HEK293 (cell line): ENCODE measurements around the gene MTUS2.

Experiments
- CTCF ChIA-PET: fragments of 350-600 bp; formaldehyde crosslinking; extraction: SDS; loops from one replicate; lab custom pipeline; 2021; ENCODE audit warnings: antibody characterized with exemption; lab: Yijun Ruan, JAX
- POLR2A ChIA-PET: fragments of 300-600 bp; formaldehyde crosslinking; extraction: SDS; loops from one replicate; lab custom pipeline; 2020; ENCODE audit warnings: antibody characterized with exemption, inconsistent platforms; lab: Yijun Ruan, JAX
- H3K27ac ChIP-seq: fragments of 200-500 bp; sonication (Bioruptor generic); 2 replicates; pipeline ENCODE4 v1.5.1; 2014; ENCODE audit warnings: low read depth, low read length, control low read depth, inconsistent platforms; ENCODE audit errors: extremely low read depth
- H3K36me3 ChIP-seq, 2 experiments: fragments of 200-500 bp in 1 of 2; sonication (Bioruptor generic) in 1 of 2; 1 replicate in 1 of 2; 2 replicates in 1 of 2; pipeline ENCODE4 v1.5.1; 2014 to 2017; ENCODE audit warnings: inconsistent platforms in 2 of 2, low read length in 2 of 2; ENCODE audit not compliant: control insufficient read depth in 2 of 2, insufficient read depth in 1 of 2
- H3K4me1 ChIP-seq: fragments of 200-500 bp; sonication (Bioruptor generic); 2 replicates; pipeline ENCODE4 v1.5.1; 2014; ENCODE audit warnings: mild to moderate bottlenecking, low read length, inconsistent platforms; ENCODE audit not compliant: control insufficient read depth, insufficient read depth
- H3K4me3 ChIP-seq: 2 replicates; pipeline ENCODE4 v1.5.1; 2011; ENCODE audit warnings: low read depth, mild to moderate bottlenecking, control low read depth, low read length, moderate library complexity
- H3K9me3 ChIP-seq: fragments of 200-500 bp; sonication (Bioruptor generic); 2 replicates; pipeline ENCODE4 v1.5.1; 2014; ENCODE audit warnings: low read depth, low read length, inconsistent platforms; ENCODE audit not compliant: control insufficient read depth, insufficient read depth
- CTCF ChIP-seq: fragments of 450-650 bp; formaldehyde crosslinking; IDR thresholded peaks from 2 replicates; pipeline ENCODE4 v1.5.1; 2016; ENCODE audit warnings: missing biosample characterization, missing genetic modification characterization
- GLI2 ChIP-seq: fragments of 450-650 bp; formaldehyde crosslinking; IDR thresholded peaks from 2 replicates; pipeline ENCODE4; 2017; ENCODE audit warnings: missing biosample characterization, missing genetic modification characterization, low read depth, borderline replicate concordance
- KLF10 ChIP-seq: fragments of 450-650 bp; IDR thresholded peaks from 2 replicates; pipeline ENCODE4 v1.5.1; 2018; ENCODE audit warnings: missing biosample characterization, mild to moderate bottlenecking, missing genetic modification characterization
- KLF17 ChIP-seq: fragments of 450-650 bp; formaldehyde crosslinking; IDR thresholded peaks from 2 replicates; pipeline ENCODE4 v1.5.1; 2016; ENCODE audit warnings: missing biosample characterization, missing genetic modification characterization
- KLF9 ChIP-seq: fragments of 450-650 bp; formaldehyde crosslinking; IDR thresholded peaks from 2 replicates; pipeline ENCODE4 v1.5.1; 2016; ENCODE audit warnings: missing biosample characterization, missing genetic modification characterization, low read depth
- REPIN1 ChIP-seq: fragments of 450-650 bp; formaldehyde crosslinking; IDR thresholded peaks from 2 replicates; pipeline ENCODE4 v1.5.1; 2017; ENCODE audit warnings: missing biosample characterization, missing genetic modification characterization, low read depth
- TCF7L2 ChIP-seq: IDR thresholded peaks from 2 replicates; pipeline ENCODE4 v1.6.1; 2011; ENCODE audit warnings: low read depth, mild to moderate bottlenecking, inconsistent platforms, low read length, moderate library complexity, borderline replicate concordance
- ZBTB21 ChIP-seq: fragments of 450-650 bp; formaldehyde crosslinking; IDR thresholded peaks from 2 replicates; pipeline ENCODE4 v1.5.1; 2017; ENCODE audit warnings: missing biosample characterization, missing genetic modification characterization
- ZBTB7A ChIP-seq: fragments of 450-650 bp; formaldehyde crosslinking; IDR thresholded peaks from 2 replicates; pipeline ENCODE4 v1.5.1; 2016; ENCODE audit warnings: low read depth, missing biosample characterization, missing genetic modification characterization
- ZBTB8A ChIP-seq: fragments of 450-650 bp; formaldehyde crosslinking; IDR thresholded peaks from 2 replicates; pipeline ENCODE4 v1.5.1; 2016; ENCODE audit warnings: missing biosample characterization, missing genetic modification characterization
- ZNF112 ChIP-seq: fragments of 450-650 bp; formaldehyde crosslinking; IDR thresholded peaks from 2 replicates; pipeline ENCODE4 v1.5.0; 2017; ENCODE audit warnings: missing biosample characterization, missing genetic modification characterization
- ZNF140 ChIP-seq: fragments of 450-650 bp; formaldehyde crosslinking; IDR thresholded peaks from 2 replicates; pipeline ENCODE4 v1.5.1; 2016; ENCODE audit warnings: missing biosample characterization, missing genetic modification characterization
- ZNF174 ChIP-seq: fragments of 450-650 bp; formaldehyde crosslinking; IDR thresholded peaks from 2 replicates; pipeline ENCODE4 v1.5.0; 2017; ENCODE audit warnings: missing biosample characterization, mild to moderate bottlenecking, missing genetic modification characterization
- ZNF202 ChIP-seq: fragments of 450-650 bp; formaldehyde crosslinking; IDR thresholded peaks from 2 replicates; pipeline ENCODE4 v1.5.1; 2016; ENCODE audit warnings: missing biosample characterization, missing genetic modification characterization, borderline replicate concordance
- ZNF248 ChIP-seq: fragments of 450-650 bp; formaldehyde crosslinking; IDR thresholded peaks from 2 replicates; pipeline ENCODE4 v1.5.1; 2017; ENCODE audit warnings: missing biosample characterization, missing genetic modification characterization
- ZNF350 ChIP-seq: fragments of 450-650 bp; formaldehyde crosslinking; IDR thresholded peaks from 2 replicates; pipeline ENCODE4 v1.5.0; 2017; ENCODE audit warnings: missing biosample characterization, mild to moderate bottlenecking, missing genetic modification characterization
- ZNF501 ChIP-seq: fragments of 450-650 bp; formaldehyde crosslinking; IDR thresholded peaks from 2 replicates; pipeline ENCODE4 v1.5.1; 2016; ENCODE audit warnings: missing biosample characterization, missing genetic modification characterization
- ZNF521 ChIP-seq: fragments of 450-650 bp; formaldehyde crosslinking; IDR thresholded peaks from 2 replicates; pipeline ENCODE4 v1.5.1; 2017; ENCODE audit warnings: missing biosample characterization, mild to moderate bottlenecking, missing genetic modification characterization
- ZNF571 ChIP-seq: fragments of 450-650 bp; formaldehyde crosslinking; IDR thresholded peaks from 2 replicates; pipeline ENCODE4 v1.5.0; 2017; ENCODE audit warnings: missing biosample characterization, missing genetic modification characterization
- ZNF677 ChIP-seq: fragments of 450-650 bp; IDR thresholded peaks from 2 replicates; pipeline ENCODE4 v1.5.0; 2018; ENCODE audit warnings: missing biosample characterization, mild to moderate bottlenecking, missing genetic modification characterization, moderate library complexity
- ZNF830 ChIP-seq: fragments of 450-650 bp; IDR thresholded peaks from 2 replicates; pipeline ENCODE4 v1.5.0; 2018; ENCODE audit warnings: missing biosample characterization, missing genetic modification characterization, low read depth, mild to moderate bottlenecking, moderate library complexity
- TF ChIP-seq, protein P1 (sequence below): fragments of 450-650 bp; formaldehyde crosslinking; IDR thresholded peaks from 2 replicates; pipeline ENCODE4 v1.5.1; 2016; ENCODE audit warnings: missing biosample characterization, missing genetic modification characterization, borderline replicate concordance
- TF ChIP-seq, protein P2 (sequence below): fragments of 450-650 bp; formaldehyde crosslinking; IDR thresholded peaks from 2 replicates; pipeline ENCODE4 v1.5.1; 2016; ENCODE audit warnings: missing biosample characterization, missing genetic modification characterization, low read depth

MTUS2 gene

GRCh38 chr13:29193083-29193482 is 372.9 kb downstream of the MTUS2 start:
- ChIA-PET CTCF (no interaction called here), POLR2A (no interaction called here)
- Histone ChIP-seq H3K36me3 (no peaks in the 10 kb centered on the region), H3K9me3 (no peaks in the 10 kb centered on the region), H3K27ac (no peak overlapping the region), H3K4me1 (no peaks in the 10 kb centered on the region), H3K4me3 (no peak overlapping the region)
- TF ChIP-seq ZNF571 (tag by site-specific recombination) = no peak
- no peak for TF ChIP-seq ZNF350 (tag by site-specific recombination)
- TF ChIP-seq ZNF174 (tag by site-specific recombination) = no peak
- TF ChIP-seq ZNF112 (tag by site-specific recombination) = no peak
- TF ChIP-seq REPIN1 (tag by site-specific recombination) = no peak
- TF ChIP-seq ZNF677 (tag by site-specific recombination) = no peak
- no peak for TF ChIP-seq ZNF202 (tag by site-specific recombination)
- TF ChIP-seq KLF17 (tag by site-specific recombination) = no peak
- TF ChIP-seq CTCF (tag by site-specific recombination) = no peak
- TF ChIP-seq KLF10 (tag by site-specific recombination) = no peak

DNA sequence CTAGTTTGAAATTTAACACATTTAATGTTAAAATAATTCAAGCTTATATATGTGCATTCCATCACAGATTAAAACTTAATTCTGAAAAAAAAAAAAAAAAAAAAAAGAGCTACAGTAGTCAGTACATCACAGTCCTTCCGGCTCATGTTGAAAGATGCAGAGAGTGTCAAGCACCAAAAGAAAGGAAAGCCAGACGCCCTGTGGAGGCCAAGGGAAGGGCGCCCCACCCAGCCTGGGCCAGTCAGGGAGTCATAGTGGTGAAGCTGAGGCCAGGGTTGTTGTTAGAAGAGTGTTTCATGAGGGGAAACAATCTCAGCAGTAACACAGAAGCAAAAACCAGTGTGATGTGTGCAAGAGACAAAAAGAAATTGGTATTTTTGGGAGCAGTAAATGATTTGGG is 375.3 kb downstream of the MTUS2 start:
- POLR2A ChIA-PET = no interaction called here
- H3K4me1 ChIP-seq = no peaks in the 10 kb centered on the region
- H3K27ac ChIP-seq = no peak overlapping the region
- CTCF ChIA-PET = no interaction called here
- H3K4me3 ChIP-seq = no peak overlapping the region
- H3K36me3 ChIP-seq = no peaks in the 10 kb centered on the region
- TF ChIP-seq ZNF350 (tag by site-specific recombination) (no peak), GLI2 (tag by site-specific recombination) (no peak), ZNF830 (no peak), ZBTB7A (tag by site-specific recombination) (no peak), ZNF521 (tag by site-specific recombination) (no peak), ZBTB21 (no peak), ZBTB8A (no peak), ZNF501 (no peak), ZNF248 (tag by site-specific recombination) (no peak), ZNF140 (tag by site-specific recombination) (no peak), KLF9 (tag by site-specific recombination) (no peak), TCF7L2 (no peak)
- TF ChIP-seq, protein P1, sequence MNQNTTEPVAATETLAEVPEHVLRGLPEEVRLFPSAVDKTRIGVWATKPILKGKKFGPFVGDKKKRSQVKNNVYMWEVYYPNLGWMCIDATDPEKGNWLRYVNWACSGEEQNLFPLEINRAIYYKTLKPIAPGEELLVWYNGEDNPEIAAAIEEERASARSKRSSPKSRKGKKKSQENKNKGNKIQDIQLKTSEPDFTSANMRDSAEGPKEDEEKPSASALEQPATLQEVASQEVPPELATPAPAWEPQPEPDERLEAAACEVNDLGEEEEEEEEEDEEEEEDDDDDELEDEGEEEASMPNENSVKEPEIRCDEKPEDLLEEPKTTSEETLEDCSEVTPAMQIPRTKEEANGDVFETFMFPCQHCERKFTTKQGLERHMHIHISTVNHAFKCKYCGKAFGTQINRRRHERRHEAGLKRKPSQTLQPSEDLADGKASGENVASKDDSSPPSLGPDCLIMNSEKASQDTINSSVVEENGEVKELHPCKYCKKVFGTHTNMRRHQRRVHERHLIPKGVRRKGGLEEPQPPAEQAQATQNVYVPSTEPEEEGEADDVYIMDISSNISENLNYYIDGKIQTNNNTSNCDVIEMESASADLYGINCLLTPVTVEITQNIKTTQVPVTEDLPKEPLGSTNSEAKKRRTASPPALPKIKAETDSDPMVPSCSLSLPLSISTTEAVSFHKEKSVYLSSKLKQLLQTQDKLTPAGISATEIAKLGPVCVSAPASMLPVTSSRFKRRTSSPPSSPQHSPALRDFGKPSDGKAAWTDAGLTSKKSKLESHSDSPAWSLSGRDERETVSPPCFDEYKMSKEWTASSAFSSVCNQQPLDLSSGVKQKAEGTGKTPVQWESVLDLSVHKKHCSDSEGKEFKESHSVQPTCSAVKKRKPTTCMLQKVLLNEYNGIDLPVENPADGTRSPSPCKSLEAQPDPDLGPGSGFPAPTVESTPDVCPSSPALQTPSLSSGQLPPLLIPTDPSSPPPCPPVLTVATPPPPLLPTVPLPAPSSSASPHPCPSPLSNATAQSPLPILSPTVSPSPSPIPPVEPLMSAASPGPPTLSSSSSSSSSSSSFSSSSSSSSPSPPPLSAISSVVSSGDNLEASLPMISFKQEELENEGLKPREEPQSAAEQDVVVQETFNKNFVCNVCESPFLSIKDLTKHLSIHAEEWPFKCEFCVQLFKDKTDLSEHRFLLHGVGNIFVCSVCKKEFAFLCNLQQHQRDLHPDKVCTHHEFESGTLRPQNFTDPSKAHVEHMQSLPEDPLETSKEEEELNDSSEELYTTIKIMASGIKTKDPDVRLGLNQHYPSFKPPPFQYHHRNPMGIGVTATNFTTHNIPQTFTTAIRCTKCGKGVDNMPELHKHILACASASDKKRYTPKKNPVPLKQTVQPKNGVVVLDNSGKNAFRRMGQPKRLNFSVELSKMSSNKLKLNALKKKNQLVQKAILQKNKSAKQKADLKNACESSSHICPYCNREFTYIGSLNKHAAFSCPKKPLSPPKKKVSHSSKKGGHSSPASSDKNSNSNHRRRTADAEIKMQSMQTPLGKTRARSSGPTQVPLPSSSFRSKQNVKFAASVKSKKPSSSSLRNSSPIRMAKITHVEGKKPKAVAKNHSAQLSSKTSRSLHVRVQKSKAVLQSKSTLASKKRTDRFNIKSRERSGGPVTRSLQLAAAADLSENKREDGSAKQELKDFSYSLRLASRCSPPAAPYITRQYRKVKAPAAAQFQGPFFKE (tag by site-specific recombination) = no peak
- TF ChIP-seq, protein P2, sequence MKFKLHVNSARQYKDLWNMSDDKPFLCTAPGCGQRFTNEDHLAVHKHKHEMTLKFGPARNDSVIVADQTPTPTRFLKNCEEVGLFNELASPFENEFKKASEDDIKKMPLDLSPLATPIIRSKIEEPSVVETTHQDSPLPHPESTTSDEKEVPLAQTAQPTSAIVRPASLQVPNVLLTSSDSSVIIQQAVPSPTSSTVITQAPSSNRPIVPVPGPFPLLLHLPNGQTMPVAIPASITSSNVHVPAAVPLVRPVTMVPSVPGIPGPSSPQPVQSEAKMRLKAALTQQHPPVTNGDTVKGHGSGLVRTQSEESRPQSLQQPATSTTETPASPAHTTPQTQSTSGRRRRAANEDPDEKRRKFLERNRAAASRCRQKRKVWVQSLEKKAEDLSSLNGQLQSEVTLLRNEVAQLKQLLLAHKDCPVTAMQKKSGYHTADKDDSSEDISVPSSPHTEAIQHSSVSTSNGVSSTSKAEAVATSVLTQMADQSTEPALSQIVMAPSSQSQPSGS (tag by site-specific recombination) = no peak
- no peaks in the 10 kb centered on the region for H3K9me3 ChIP-seq
